Measurements from ENCODE around the gene CACNG4. TPM values are rescaled to one million over a fixed set of nuclear protein-coding genes. Genes with fewer than 3 reads are reported as not detected.
A peak's percentile ranks its signal among the peaks of the same experiment; 100 is the strongest.

Gene CACNG4
- total and polyA plus RNA-seq, 12 donors: 0.11 to 2.4 (median 0.88) TPM; not detected in 4

DNA sequence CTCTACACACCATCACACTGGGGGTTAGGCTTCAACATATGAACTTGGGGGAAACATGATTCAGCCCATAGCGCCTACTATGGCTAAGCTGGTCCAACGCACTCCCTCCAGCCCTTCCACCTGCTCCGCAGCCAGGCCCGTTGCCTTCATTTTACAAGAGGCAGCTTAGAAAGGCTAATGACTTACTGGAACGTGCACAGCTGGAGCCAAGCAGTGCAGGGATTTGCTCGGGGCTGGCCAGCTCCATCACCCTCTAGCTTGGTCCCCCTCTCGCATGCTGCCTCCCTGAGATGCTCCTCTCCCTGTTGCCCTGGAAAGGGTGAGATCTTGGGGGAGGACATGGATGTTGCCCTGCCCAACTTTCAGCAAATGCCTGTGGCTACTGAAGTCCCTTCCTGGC lies 77.0 kb downstream of the CACNG4 start:
- no peak overlapping the region for H3K4me3 ChIP-seq
- H3K36me3 ChIP-seq (replicated peaks in 1 of 2): no peaks in the 10 kb centered on the region
- DNase-seq: no peak
- intact Hi-C loops (cut with DNase I): no loop called here
- no peaks in the 10 kb centered on the region for H3K27me3 ChIP-seq
- TF ChIP-seq POLR2A (IDR thresholded peaks at IDR 0.05) (no peak), CTCF (IDR thresholded peaks at IDR 0.05) (no peak)
- H3K9me3 ChIP-seq (replicated peaks in 1 of 3): no peaks in the 10 kb centered on the region
- WGBS, 4 donors: 85 to 100% (median 89%) methylated on average over 5 to 7 of the region's 7 CpGs
- H3K4me1 ChIP-seq (replicated peaks in 1 of 2): peaks cover 12% of the 10 kb centered on the region in 2 donors
- no peak overlapping the region for H3K27ac ChIP-seq

DNA sequence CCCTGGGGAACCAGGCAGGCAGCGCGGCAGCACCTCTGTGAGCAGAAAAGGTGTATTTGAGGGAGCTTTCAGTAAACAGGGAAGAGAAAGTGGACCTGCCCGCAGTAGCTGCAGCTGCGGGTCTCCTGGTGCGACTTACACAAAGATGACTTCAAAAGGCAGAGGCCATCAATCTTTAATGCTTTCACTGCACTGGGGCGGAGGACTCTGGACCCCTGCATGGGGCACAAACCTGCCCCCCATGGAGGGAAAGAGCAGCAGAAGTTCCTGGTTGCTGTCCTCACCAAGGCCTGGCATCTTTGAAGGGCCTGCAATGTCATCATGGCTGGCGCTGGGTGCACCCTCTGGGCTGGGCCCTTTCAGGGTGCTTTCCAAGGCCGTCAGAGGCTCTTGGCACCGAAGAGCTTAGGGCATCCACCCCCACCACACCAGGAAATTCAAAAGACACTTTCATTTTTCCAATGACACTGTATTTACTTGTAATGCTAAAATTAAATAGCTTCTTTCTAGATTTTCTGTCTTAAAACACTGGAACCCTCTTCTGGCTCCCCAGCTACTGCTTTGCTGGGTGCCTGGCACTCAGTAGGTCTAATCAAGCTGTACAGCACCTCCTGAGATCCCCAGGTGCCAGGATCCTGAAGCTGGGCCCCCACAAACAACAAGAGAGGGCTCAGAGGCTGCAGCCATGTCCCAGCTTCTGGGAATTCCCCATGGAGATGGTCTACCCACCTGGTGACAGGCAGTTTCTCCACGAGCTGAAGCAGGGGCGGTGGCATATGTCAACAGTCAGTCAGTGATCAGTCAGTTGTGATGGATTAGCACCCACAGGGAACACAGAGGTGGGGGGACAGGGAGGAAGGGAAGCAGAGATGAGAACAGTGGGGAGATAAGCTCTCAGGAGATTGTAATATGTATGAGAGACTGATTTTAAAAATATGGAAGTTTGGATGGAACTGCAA lies 77.7 kb downstream of the CACNG4 start:
- Histone ChIP-seq H3K9me3 (replicated peaks in 1 of 3) (no peaks in the 10 kb centered on the region), H3K4me3 (no peak overlapping the region), H3K27me3 (no peaks in the 10 kb centered on the region), H3K27ac (no peak overlapping the region), H3K36me3 (replicated peaks in 1 of 2) (no peaks in the 10 kb centered on the region), H3K4me1 (replicated peaks in 1 of 2) (peaks cover 12% of the 10 kb centered on the region in 2 donors)
- no peak for TF ChIP-seq CTCF (IDR thresholded peaks at IDR 0.05)
- no peak for TF ChIP-seq POLR2A (IDR thresholded peaks at IDR 0.05)
- peak in 1 of 7 donors; percentile 31 for DNase-seq
- intact Hi-C loops (cut with DNase I): no loop called here
- WGBS, 4 donors: 51 to 70% (median 65%) methylated on average over 3 to 11 of the region's 11 CpGs

- intact Hi-C loops (cut with DNase I): no loop called here
- TF ChIP-seq CTCF (IDR thresholded peaks at IDR 0.05) (no peak), POLR2A (IDR thresholded peaks at IDR 0.05) (no peak)
- Histone ChIP-seq H3K4me1 (replicated peaks in 1 of 2) (peaks cover 12% of the 10 kb centered on the region in 2 donors), H3K9me3 (replicated peaks in 1 of 3) (peaks cover 0 to 1% (median 0%) of the 10 kb centered on the region in 3 donors), H3K36me3 (replicated peaks in 1 of 2) (no peaks in the 10 kb centered on the region), H3K4me3 (no peak overlapping the region), H3K27me3 (no peaks in the 10 kb centered on the region), H3K27ac (no peak overlapping the region)
- 87 to 92% (median 90%) methylated on average over 12 of the region's 12 CpGs for WGBS, 4 donors
- DNase-seq: no peak
These were observed 78.8 kb downstream of the CACNG4 start for GRCh38 chr17:67043283-67043682.

DNA sequence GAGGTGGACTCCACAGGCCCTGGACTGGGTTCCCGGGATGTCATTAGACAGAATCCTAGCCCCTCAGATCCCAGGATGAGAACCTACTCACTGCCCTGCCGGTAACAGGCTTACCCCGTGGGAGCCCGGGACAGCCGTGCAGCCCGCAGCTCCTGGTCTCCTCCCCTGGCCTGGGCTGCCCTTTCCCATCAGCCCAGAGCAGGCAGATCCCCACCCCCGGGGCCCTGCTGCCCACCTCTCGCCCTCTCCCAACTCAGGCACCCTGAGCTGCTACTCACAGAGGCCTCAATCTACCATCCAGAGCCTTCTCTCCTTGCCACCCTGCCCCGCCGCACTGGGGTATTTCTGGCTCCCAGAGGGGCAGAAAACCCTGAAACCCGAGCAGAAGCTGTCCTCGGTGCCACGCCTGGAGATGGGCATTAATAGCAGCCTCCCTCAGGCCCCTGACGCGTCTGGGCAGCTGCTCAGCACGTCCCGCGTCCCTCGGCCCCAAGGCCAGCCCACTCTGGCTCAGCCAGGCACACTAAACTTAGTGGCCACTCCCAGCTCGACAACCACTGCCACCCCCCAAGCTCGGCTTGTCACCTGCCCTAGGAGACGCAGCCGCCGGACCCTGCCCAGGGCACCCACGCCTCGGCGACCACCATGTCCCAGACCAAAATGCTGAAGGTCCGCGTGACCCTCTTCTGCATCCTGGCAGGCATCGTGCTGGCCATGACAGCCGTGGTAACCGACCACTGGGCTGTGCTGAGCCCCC lies 79.7 kb downstream of the CACNG4 start, which contains the start of gene CACNG1:
Gene CACNG1, plus strand, starts transcription at position 539 of the 757 bp plus-strand sequence. Its CDS starts 107 bp downstream, at position 646.
- Histone ChIP-seq H3K27me3 (no peaks in the 10 kb centered on the region), H3K9me3 (replicated peaks in 1 of 3) (peaks cover 0 to 10% (median 0%) of the 10 kb centered on the region in 3 donors), H3K4me3 (no peak within 1 kb of the TSS), H3K36me3 (replicated peaks in 1 of 2) (no peaks in the 10 kb centered on the region), H3K27ac (peak within 1 kb of the TSS in 2 of 5 donors; percentile 18 to 31), H3K4me1 (replicated peaks in 1 of 2) (peaks cover 12% of the 10 kb centered on the region in 2 donors)
- DNase-seq: peak; percentile 36 to 64 (median 57)
- TF ChIP-seq POLR2A (IDR thresholded peaks at IDR 0.05) (no peak), CTCF (IDR thresholded peaks at IDR 0.05) (no peak)
- intact Hi-C loops (cut with DNase I): no loop called here
- 62 to 74% (median 68%) methylated on average over 15 to 32 of the region's 32 CpGs for WGBS, 4 donors
